HG02981 (cell line): ENCODE measurements around the gene CENPX.
"Not testable (repeated sequence)": the region's sequence is repeated elsewhere in the genome, so short reads cannot be mapped to it uniquely, and the experiment has no call there.

Experiments
- ATAC-seq: cut with Tn5 transposase; IDR thresholded peaks from one replicate; pipeline ENCODE4 v1.9.1; 2021; ENCODE audit warnings: mild to moderate bottlenecking, moderate library complexity; ENCODE audit not compliant: unreplicated experiment

The CENPX gene

GRCh38 chr17:81981511-81981910 lies 41.2 kb downstream of the CENPX start:
- ATAC-seq, result not testable (repeated sequence)

- ATAC-seq, result no peak
Measured at GRCh38 chr17:81980707-81981343, 41.9 kb downstream of the CENPX start.

- ATAC-seq, result no peak
Measured at GRCh38 chr17:81980122-81980521, 42.6 kb downstream of the CENPX start.

DNA sequence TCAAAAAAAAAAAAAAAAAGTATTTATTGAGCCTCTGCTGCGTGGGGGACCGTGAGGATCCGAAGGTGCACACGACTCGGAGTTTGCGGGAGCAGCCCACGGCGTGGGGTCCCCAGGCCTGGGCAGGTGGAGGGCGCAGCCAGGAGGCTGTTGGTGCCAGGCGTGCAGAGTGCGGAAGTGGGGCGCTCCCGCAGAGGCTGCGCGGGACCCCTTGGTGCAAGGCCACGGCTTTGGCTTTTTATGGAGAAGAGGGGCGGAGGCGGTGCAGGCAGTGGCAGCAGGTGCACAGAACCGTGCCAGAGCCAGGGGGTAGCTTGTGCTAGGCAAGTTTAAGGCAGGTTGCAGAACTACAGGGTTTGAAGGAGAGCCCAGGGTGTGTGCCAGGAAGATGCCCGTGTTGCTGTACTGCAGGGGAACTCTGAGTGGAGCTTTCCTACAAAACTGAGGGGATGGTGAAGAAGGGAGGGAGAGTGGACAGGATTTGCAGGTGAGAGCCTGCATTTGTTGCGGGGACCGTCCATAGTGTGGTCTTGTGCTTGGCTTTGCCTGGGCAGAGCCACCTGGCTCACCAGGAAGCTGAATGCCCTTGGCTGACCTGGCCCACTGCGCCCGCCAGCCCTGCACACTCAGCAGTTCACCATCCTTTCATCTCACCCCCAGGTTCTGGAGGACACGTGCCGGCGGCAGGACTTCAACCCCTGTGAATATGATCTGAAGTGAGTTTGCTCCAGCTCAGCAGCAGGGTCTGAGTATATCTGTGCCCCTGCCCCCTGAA lies 44.0 kb downstream of the CENPX start:
- ATAC-seq, result no peak

- ATAC-seq, result peak; percentile 88
Measured at GRCh38 chr17:81977211-81977808, 45.4 kb downstream of the CENPX start, which contains the start of gene ASPSCR1. ASPSCR1 (plus strand) TSS chr17:81977629; CDS start chr17:81977647, 18 bp downstream.

GRCh38 chr17:81976332-81977210 lies 46.1 kb downstream of the CENPX start:
- peak; percentile 14 for ATAC-seq

GRCh38 chr17:81973432-81973831 lies 49.2 kb downstream of the CENPX start:
- no peak for ATAC-seq

- ATAC-seq, result no peak
Measured at GRCh38 chr17:81968850-81969812, 53.5 kb downstream of the CENPX start.
